SK-N-SH (cell line): ENCODE results near the gene POU4F1. TPM values are rescaled to one million over a fixed set of nuclear protein-coding genes. Genes with fewer than 3 reads are reported as not detected.

Source experiments
- CTCF ChIA-PET: fragments of 300-600, 350-600 bp; formaldehyde crosslinking; extraction: SDS; loops from one replicate; lab custom pipeline; 2021; lab: Yijun Ruan, JAX
- POLR2A ChIA-PET: fragments of 350-600 bp; sonication (Branson Sonifier 250); formaldehyde crosslinking; extraction: SDS; loops from one replicate; lab custom pipeline; 2020; ENCODE audit warnings: antibody characterized with exemption, inconsistent platforms; lab: Yijun Ruan, JAX
- DNase-seq: peaks from one replicate; pipeline ENCODE4 v3.0.0; 2012
- H2AFZ ChIP-seq: fragments of 200-600 bp; sonication (generic); 2 replicates; pipeline ENCODE4 v1.8.1; 2016; ENCODE audit warnings: antibody characterized with exemption, mild to moderate bottlenecking, low read depth
- H3F3A ChIP-seq: fragments of 200-600 bp; sonication (generic); replicated peaks from 2 replicates; pipeline ENCODE3; 2016; ENCODE audit warnings: antibody characterized with exemption, mild to moderate bottlenecking; ENCODE audit not compliant: insufficient read depth
- H3K27ac ChIP-seq, 2 experiments: fragments of 200-500 bp in 1 of 2; fragments of 200-600 bp in 1 of 2; sonication (Bioruptor generic) in 1 of 2; sonication (generic), shearing (Covaris generic) in 1 of 2; 2 replicates each; pipeline versions ENCODE4 v1.5.1 to v1.6.1; 2014 to 2016; ENCODE audit warnings: low read depth in 2 of 2, inconsistent platforms in 1 of 2, low read length in 1 of 2, mild to moderate bottlenecking in 1 of 2, mixed read lengths in 1 of 2
- H3K27me3 ChIP-seq: fragments of 200-600 bp; sonication (generic), shearing (Covaris generic); 2 replicates; pipeline ENCODE4 v1.6.1; 2016; ENCODE audit warnings: mixed run types; ENCODE audit not compliant: insufficient read depth
- H3K36me3 ChIP-seq, 2 experiments: fragments of 200-500 bp in 1 of 2; fragments of 200-600 bp in 1 of 2; sonication (Bioruptor generic) in 1 of 2; sonication (generic) in 1 of 2; replicated peaks in 1 of 2; 2 replicates each; pipeline versions ENCODE3 to v1.5.1; 2014 to 2016; ENCODE audit warnings: low read length in 1 of 2, mild to moderate bottlenecking in 1 of 2; ENCODE audit not compliant: insufficient read depth in 2 of 2, control insufficient read depth in 1 of 2
- H3K4me1 ChIP-seq, 2 experiments: fragments of 200-500 bp in 1 of 2; fragments of 200-600 bp in 1 of 2; sonication (Bioruptor generic) in 1 of 2; sonication (generic), shearing (Covaris generic) in 1 of 2; 2 replicates each; pipeline versions ENCODE4 v1.5.1 to v1.6.1; 2014 to 2016; ENCODE audit warnings: low read depth in 1 of 2, low read length in 1 of 2, mixed run types in 1 of 2; ENCODE audit not compliant: insufficient read depth in 2 of 2, control insufficient read depth in 1 of 2
- H3K4me2 ChIP-seq: fragments of 200-600 bp; sonication (generic), shearing (Covaris generic); 2 replicates; pipeline ENCODE4 v1.6.1; 2017; ENCODE audit warnings: mixed run types
- H3K4me3 ChIP-seq, 2 experiments: fragments of 200-500 bp in 1 of 2; fragments of 200-600 bp in 1 of 2; sonication (Bioruptor generic) in 1 of 2; sonication (generic), shearing (Covaris generic) in 1 of 2; 2 replicates each; pipeline versions ENCODE4 v1.5.1 to v1.8.1; 2014 to 2016; ENCODE audit warnings: low read depth in 2 of 2, inconsistent platforms in 1 of 2, low read length in 1 of 2, mild to moderate bottlenecking in 1 of 2, mixed read lengths in 1 of 2, moderate library complexity in 1 of 2
- H3K79me2 ChIP-seq: fragments of 200-600 bp; sonication (generic); 2 replicates; pipeline ENCODE4 v1.8.1; 2017; ENCODE audit warnings: mild to moderate bottlenecking; ENCODE audit not compliant: insufficient read depth
- H3K9ac ChIP-seq: fragments of 200-600 bp; sonication (generic); 2 replicates; pipeline ENCODE4 v1.6.1; 2017; ENCODE audit warnings: mixed run types
- H3K9me2 ChIP-seq: fragments of 200-600 bp; sonication (generic); 2 replicates; pipeline ENCODE4 v1.6.1; 2017; ENCODE audit warnings: mixed run types
- H3K9me3 ChIP-seq: fragments of 200-600 bp; sonication (generic); 2 replicates; pipeline ENCODE4 v1.6.1; 2017; ENCODE audit warnings: mixed run types, mild to moderate bottlenecking, moderate library complexity
- H4K20me1 ChIP-seq: fragments of 200-600 bp; sonication (generic); 2 replicates; pipeline ENCODE4 v1.6.1; 2017; ENCODE audit warnings: mild to moderate bottlenecking, mixed run types; ENCODE audit not compliant: insufficient read depth
- ELF1 ChIP-seq: IDR thresholded peaks from 2 replicates; pipeline ENCODE4 v1.4.0; 2012
- EP300 ChIP-seq, 2 experiments: IDR thresholded peaks; 2 replicates each; pipeline versions ENCODE4 v1.4.0 to v1.6.1; 2012; ENCODE audit warnings: borderline replicate concordance in 1 of 2, low read depth in 1 of 2, low read length in 1 of 2
- EZH2phosphoT487 ChIP-seq: fragments of 200-600 bp; sonication (generic); IDR thresholded peaks from 2 replicates; pipeline ENCODE4 v1.6.1; 2017; ENCODE audit warnings: low read depth, mixed run types, mild to moderate bottlenecking, antibody characterized with exemption, moderate library complexity, borderline replicate concordance
- FOXJ3 ChIP-seq: sonication (generic); formaldehyde crosslinking; IDR thresholded peaks from 2 replicates; pipeline ENCODE4 v1.5.1; 2020; ENCODE audit warnings: mild to moderate bottlenecking, missing genetic modification reagents
- FOXM1 ChIP-seq: IDR thresholded peaks from 2 replicates; pipeline ENCODE4 v1.4.0; 2012; ENCODE audit warnings: low read depth, mild to moderate bottlenecking
- GABPA ChIP-seq: IDR thresholded peaks from 2 replicates; pipeline ENCODE4 v1.4.0; 2012; ENCODE audit warnings: low read depth, mild to moderate bottlenecking
- MXI1 ChIP-seq: IDR thresholded peaks from 2 replicates; pipeline ENCODE4 v1.6.1; 2012; ENCODE audit warnings: mild to moderate bottlenecking, low read depth, low read length, improper control_type of control experiment
- NRF1 ChIP-seq: IDR thresholded peaks from 2 replicates; pipeline ENCODE4 v1.6.1; 2012; ENCODE audit warnings: low read depth, mild to moderate bottlenecking, low read length
- RFX5 ChIP-seq: IDR thresholded peaks from 2 replicates; pipeline ENCODE4 v1.6.1; 2012; ENCODE audit warnings: mild to moderate bottlenecking, improper control_type of control experiment, low read length
- SMC3 ChIP-seq: IDR thresholded peaks from 2 replicates; pipeline ENCODE4 v1.6.1; 2012; ENCODE audit warnings: low read depth, low read length, improper control_type of control experiment
- TAF1 ChIP-seq: IDR thresholded peaks from 2 replicates; pipeline ENCODE4 v1.6.1; 2012; ENCODE audit warnings: low read depth, mild to moderate bottlenecking, low read length, moderate library complexity, borderline replicate concordance
- WGBS: methylation state at CpG from one replicate; pipeline ENCODE4 v1.1.6; 2017; ENCODE audit warnings: low lambda C conversion rate; 5-methylcytosine and 5-hydroxymethylcytosine counted together
- polyA plus RNA-seq, 3 experiments: library from polyadenylated mRNA; depleted of rRNA; stranded (reverse); fragments of >200 nt; gene quantifications; 2 replicates each; pipeline ENCODE4 v1.2.3, GENCODE V29; 2012
- TF ChIP-seq, protein P1 (sequence below): fragments of 150-350 bp; IDR thresholded peaks from 2 replicates; pipeline ENCODE4 v1.6.1; 2016; ENCODE audit warnings: mild to moderate bottlenecking, low read depth, low read length

POU4F1 gene
- polyA plus RNA-seq, 1 of the 3 experiments (the other 2 are of a cell fraction) = not detected

DNA sequence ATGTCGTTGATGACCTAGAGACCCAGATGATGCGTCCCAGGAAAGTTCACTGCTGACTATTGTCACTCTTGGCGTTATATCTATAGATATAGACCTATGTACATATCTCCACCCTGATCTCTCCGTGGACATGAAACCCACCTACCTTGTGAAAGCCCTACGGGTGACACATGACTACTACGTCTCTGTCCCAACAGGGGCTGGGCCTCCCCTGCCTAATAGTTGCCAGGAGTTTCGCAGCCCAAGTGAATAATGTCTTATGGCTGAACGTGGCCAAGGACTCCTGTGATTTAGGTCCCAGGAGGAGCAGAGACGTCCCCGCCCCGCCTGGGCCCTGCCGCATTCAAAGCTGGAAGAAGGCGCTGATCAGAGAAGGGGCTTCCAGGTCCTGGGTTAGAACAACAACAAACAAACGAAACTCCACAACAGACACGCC lies 4.9 kb upstream of the POU4F1 start (continued):
- TF ChIP-seq MXI1 = no peak

DNA sequence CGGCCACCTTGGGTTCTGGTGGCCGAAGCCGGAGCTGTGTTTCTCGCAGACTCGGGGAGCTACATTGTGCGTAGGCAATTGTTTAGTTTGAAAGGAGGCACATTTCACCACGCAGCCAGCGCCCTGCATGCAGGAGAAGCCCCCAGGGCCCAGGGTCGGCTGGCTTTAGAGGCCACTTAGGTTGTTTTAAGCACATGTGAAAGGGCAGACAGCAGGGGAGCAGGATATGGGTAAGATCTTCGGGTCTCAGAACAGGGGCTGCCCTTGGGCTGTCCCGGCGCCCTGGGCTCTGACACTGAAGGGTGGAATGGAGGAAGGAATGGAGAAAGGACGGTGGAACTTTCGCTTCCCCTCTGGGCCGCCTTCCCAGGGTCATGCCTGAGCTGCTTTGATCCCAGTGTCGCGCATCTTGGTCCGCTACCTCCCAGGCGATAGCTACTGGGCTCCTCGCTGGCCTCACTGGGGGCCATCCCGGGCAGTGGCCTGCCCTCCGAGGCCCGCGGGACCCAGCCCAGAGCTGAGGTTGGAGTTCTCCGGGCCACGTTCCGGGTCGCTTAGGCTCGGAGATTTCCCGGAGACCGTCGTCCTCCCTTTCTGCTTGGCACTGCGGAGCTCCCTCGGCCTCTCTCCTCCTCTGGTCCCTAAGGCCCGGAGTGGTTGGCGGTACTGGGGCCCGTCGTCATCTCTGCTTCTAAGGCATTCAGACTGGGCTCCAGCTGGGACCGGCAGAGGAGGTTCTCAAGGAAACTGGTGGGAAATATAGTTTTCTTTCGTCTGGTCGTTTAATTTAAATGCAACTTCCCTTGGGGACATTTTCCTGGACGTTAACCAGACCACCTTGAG lies 4.3 kb upstream of the POU4F1 start:
- no peak overlapping the region for H3K4me2 ChIP-seq
- H3K9me2 ChIP-seq = no peaks in the 10 kb centered on the region
- H3F3A ChIP-seq = peaks cover 10% of the 10 kb centered on the region
- H3K79me2 ChIP-seq = no peaks in the 10 kb centered on the region
- no peak overlapping the region for H2AFZ ChIP-seq
- H3K9me3 ChIP-seq = no peaks in the 10 kb centered on the region
- ChIA-PET POLR2A (no interaction called here), CTCF (interaction anchor here (0.9 to 2.0 kb wide), 4 partner anchors 23 to 371 kb away, joined by 4 to 5 read pairs (median 4); no protein-coding TSS in a partner anchor)
- H3K27ac ChIP-seq = no peak overlapping the region
- WGBS = 22% methylated on average over 23 of the region's 42 CpGs
- H3K36me3 ChIP-seq = no peaks in the 10 kb centered on the region
- H3K4me3 ChIP-seq = no peak overlapping the region
- peaks cover 0 to 19% of the 10 kb centered on the region in 2 experiments; a peak in 1 of 4 replicates for H3K4me1 ChIP-seq
- H4K20me1 ChIP-seq = no peaks in the 10 kb centered on the region
- peaks cover 75% of the 10 kb centered on the region for H3K27me3 ChIP-seq
- peak; percentile 45 for DNase-seq
- TF ChIP-seq NRF1 (no peak), TAF1 (no peak), SMC3 (no peak), FOXJ3 (CRISPR knock-in tag) (no peak), GABPA (no peak), EZH2phosphoT487 (no peak), MXI1 (no peak), EP300 (IDR thresholded peaks at IDR 0.05; ENCODE audit: borderline replicate concordance in 1 of 2, low read depth in 1 of 2, low read length in 1 of 2) (no peak), ELF1 (no peak), RFX5 (no peak), FOXM1 (no peak)
- TF ChIP-seq, protein P1, sequence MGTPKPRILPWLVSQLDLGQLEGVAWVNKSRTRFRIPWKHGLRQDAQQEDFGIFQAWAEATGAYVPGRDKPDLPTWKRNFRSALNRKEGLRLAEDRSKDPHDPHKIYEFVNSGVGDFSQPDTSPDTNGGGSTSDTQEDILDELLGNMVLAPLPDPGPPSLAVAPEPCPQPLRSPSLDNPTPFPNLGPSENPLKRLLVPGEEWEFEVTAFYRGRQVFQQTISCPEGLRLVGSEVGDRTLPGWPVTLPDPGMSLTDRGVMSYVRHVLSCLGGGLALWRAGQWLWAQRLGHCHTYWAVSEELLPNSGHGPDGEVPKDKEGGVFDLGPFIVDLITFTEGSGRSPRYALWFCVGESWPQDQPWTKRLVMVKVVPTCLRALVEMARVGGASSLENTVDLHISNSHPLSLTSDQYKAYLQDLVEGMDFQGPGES = no peak
- no peak overlapping the region for H3K9ac ChIP-seq
